Activated gamma-delta T cell treated with Interleukin-2 at 50 U/mL for 16 hours (primary cell): ENCODE data around the gene PRSS22.

ENCODE experiments used
- DNase-seq: peaks from one replicate; pipeline ENCODE4 v3.0.0-alpha.2; 2020

PRSS22 gene

GRCh38 chr16:2827831-2828520, 30.0 kb downstream of the PRSS22 start:
- DNase-seq, result no peak

GRCh38 chr16:2827374-2827791, 30.6 kb downstream of the PRSS22 start:
- no peak for DNase-seq

- DNase-seq, result no peak
Observed at GRCh38 chr16:2826591-2827373, 31.2 kb downstream of the PRSS22 start.

GRCh38 chr16:2825906-2826305, 32.1 kb downstream of the PRSS22 start:
- no peak for DNase-seq

- DNase-seq, result no peak
Observed at GRCh38 chr16:2825049-2825742, 32.8 kb downstream of the PRSS22 start.

- no peak for DNase-seq
Observed at GRCh38 chr16:2824626-2825025, 33.3 kb downstream of the PRSS22 start.

- no peak for DNase-seq
Observed at GRCh38 chr16:2822496-2822895, 35.5 kb downstream of the PRSS22 start.

- DNase-seq, result no peak
Observed at GRCh38 chr16:2822158-2822495, 35.8 kb downstream of the PRSS22 start.

GRCh38 chr16:2821487-2822157, 36.3 kb downstream of the PRSS22 start:
- no peak for DNase-seq

GRCh38 chr16:2820836-2821486, 37.0 kb downstream of the PRSS22 start:
- DNase-seq, result no peak

GRCh38 chr16:2819939-2820835, 37.8 kb downstream of the PRSS22 start:
- DNase-seq, result no peak

- no peak for DNase-seq
Observed at GRCh38 chr16:2819179-2819938, 38.6 kb downstream of the PRSS22 start.

GRCh38 chr16:2818272-2818876, 39.6 kb downstream of the PRSS22 start:
- no peak for DNase-seq

GRCh38 chr16:2817340-2818271, 40.4 kb downstream of the PRSS22 start:
- no peak for DNase-seq

- peak; percentile 28 for DNase-seq
Observed at GRCh38 chr16:2816751-2817339, 41.1 kb downstream of the PRSS22 start, which contains the start of gene PRSS21. PRSS21 (plus strand) TSS chr16:2817237; CDS start chr16:2817269, 32 bp downstream.

GRCh38 chr16:2815299-2815771, 42.6 kb downstream of the PRSS22 start:
- DNase-seq, result no peak

- no peak for DNase-seq
Observed at GRCh38 chr16:2814551-2815298, 43.2 kb downstream of the PRSS22 start.

GRCh38 chr16:2813771-2814221, 44.2 kb downstream of the PRSS22 start:
- no peak for DNase-seq
